ENCODE measurements around the gene KLHL2. TPM values are rescaled to one million over a fixed set of nuclear protein-coding genes. Genes with fewer than 3 reads are reported as not detected.

Gene KLHL2
- total and polyA plus RNA-seq, 2 donors (not counting 3 experiments of a cell fraction or from before 2014, with no cell fraction given), result 9.9 to 22.1 TPM

DNA sequence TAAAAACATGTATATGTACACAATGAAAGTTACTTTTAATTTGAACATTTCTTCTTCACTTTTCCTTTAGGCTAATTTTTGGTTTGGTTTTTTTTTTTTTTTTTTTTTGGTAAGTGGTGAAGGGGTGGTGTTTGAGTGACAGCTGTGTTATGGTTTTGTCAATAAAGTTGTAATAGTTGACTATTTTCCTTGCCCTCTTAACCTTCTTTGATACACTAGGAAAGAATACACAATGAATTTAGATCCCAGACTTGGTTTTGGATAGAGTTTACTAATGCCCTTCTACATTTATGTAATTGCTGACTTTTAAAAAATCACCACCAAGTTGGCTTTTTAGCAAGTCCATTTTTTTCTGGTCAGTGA lies 82.0 kb downstream of the KLHL2 start:
- intact Hi-C loops (cut with micrococcal nuclease), result no loop called here
- DNase-seq (ENCODE audit: low read depth, low spot score), result no peak
- ChIA-PET CTCF (interaction anchor here (1.0 kb wide), 1 partner anchor 158 kb away, joined by 3 read pairs; no protein-coding TSS in a partner anchor), POLR2A (no interaction called here)
- Histone ChIP-seq H3K9me3 (replicated peaks; ENCODE audit: control insufficient read depth, insufficient read depth, low read length) (no peaks in the 10 kb centered on the region), H3K4me3 (replicated peaks in 1 of 3; ENCODE audit: insufficient read depth in 1 of 3, low read depth in 1 of 3, low read length in 3 of 3) (no peak overlapping the region), H3K9ac (replicated peaks; ENCODE audit: extremely low read depth, insufficient read depth, low read length) (no peak overlapping the region), H3K4me1 (ENCODE audit: control insufficient read depth, extremely low read depth, insufficient read depth, low read length) (no peaks in the 10 kb centered on the region), H4K20me1 (replicated peaks; ENCODE audit: control insufficient read depth, extremely low read depth, insufficient read depth, low read length) (no peaks in the 10 kb centered on the region), H3K4me2 (ENCODE audit: insufficient read depth, low read length) (no peak overlapping the region), H3K27ac (ENCODE audit: insufficient read depth, low read depth, low read length) (no peak overlapping the region), H2AFZ (ENCODE audit: low read depth, low read length) (no peak overlapping the region), H3K27me3 (ENCODE audit: control insufficient read depth in 2 of 2, insufficient read depth in 2 of 2, low read length in 2 of 2) (no peaks in the 10 kb centered on the region), H3K9me1 (replicated peaks; ENCODE audit: control insufficient read depth, extremely low read depth, insufficient read depth, low read length) (no peaks in the 10 kb centered on the region), H3K36me3 (ENCODE audit: control insufficient read depth in 2 of 2, extremely low read depth in 1 of 2, insufficient read depth in 2 of 2, low read length in 2 of 2) (no peaks in the 10 kb centered on the region), H3K79me2 (ENCODE audit: control insufficient read depth, insufficient read depth, low read length) (peaks cover 2% of the 10 kb centered on the region)
- dilution Hi-C loops (cut with MboI; ENCODE audit: extremely low pct_ligation_motif_present, low sequenced_read_pairs), result no loop called here
- no TSS peak for BruUV-seq (replicated peaks)
- FAIRE-seq, result no peak
- no peak for TF ChIP-seq POLR2A (IDR thresholded peaks at IDR 0.05; ENCODE audit: low read depth, low read length)
- TF ChIP-seq MYC (IDR thresholded peaks at IDR 0.05; ENCODE audit: low read depth, low read length), result no peak

DNA sequence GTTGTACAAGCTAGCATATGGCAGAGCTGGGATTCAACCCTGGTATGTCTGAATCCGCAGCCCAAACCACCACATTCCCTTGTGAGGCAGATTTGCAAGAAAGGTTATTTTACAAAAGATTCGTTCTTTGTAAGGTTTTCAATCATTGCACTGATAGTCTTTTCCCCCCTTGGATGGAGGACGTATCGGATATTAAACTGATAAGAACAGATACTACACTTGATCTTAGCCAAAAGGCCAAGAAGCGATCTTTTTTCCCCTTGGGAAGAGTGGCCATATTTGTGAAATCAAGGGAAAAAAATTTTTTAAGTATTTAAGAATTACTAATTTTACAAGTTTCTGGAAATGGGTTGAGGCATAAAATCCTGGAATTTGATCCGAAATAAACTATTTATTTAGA lies 85.7 kb downstream of the KLHL2 start:
- ChIA-PET POLR2A (no interaction called here), CTCF (interaction anchor here (1.4 kb wide), 1 partner anchor 13 kb away, joined by 3 read pairs; no protein-coding TSS in a partner anchor)
- intact Hi-C loops (cut with micrococcal nuclease) (no loop called here), dilution Hi-C loops (cut with MboI; ENCODE audit: extremely low pct_ligation_motif_present, low sequenced_read_pairs) (no loop called here)
- Histone ChIP-seq H3K36me3 (ENCODE audit: control insufficient read depth in 2 of 2, extremely low read depth in 1 of 2, insufficient read depth in 2 of 2, low read length in 2 of 2) (peaks cover 0 to 2% of the 10 kb centered on the region in 2 experiments), H3K4me3 (replicated peaks in 1 of 3; ENCODE audit: insufficient read depth in 1 of 3, low read depth in 1 of 3, low read length in 3 of 3) (no peak overlapping the region), H3K4me1 (ENCODE audit: control insufficient read depth, extremely low read depth, insufficient read depth, low read length) (no peaks in the 10 kb centered on the region), H3K9me3 (replicated peaks; ENCODE audit: control insufficient read depth, insufficient read depth, low read length) (no peaks in the 10 kb centered on the region), H3K9me1 (replicated peaks; ENCODE audit: control insufficient read depth, extremely low read depth, insufficient read depth, low read length) (no peaks in the 10 kb centered on the region), H2AFZ (ENCODE audit: low read depth, low read length) (no peak overlapping the region), H3K27ac (ENCODE audit: insufficient read depth, low read depth, low read length) (no peak overlapping the region), H3K9ac (replicated peaks; ENCODE audit: extremely low read depth, insufficient read depth, low read length) (no peak overlapping the region), H3K4me2 (ENCODE audit: insufficient read depth, low read length) (no peak overlapping the region), H3K79me2 (ENCODE audit: control insufficient read depth, insufficient read depth, low read length) (peaks cover 2% of the 10 kb centered on the region), H3K27me3 (ENCODE audit: control insufficient read depth in 2 of 2, insufficient read depth in 2 of 2, low read length in 2 of 2) (no peaks in the 10 kb centered on the region), H4K20me1 (replicated peaks; ENCODE audit: control insufficient read depth, extremely low read depth, insufficient read depth, low read length) (no peaks in the 10 kb centered on the region)
- DNase-seq (ENCODE audit: low read depth, low spot score) (no peak), FAIRE-seq (no peak)
- BruUV-seq (replicated peaks), result no TSS peak
- TF ChIP-seq, protein P1, sequence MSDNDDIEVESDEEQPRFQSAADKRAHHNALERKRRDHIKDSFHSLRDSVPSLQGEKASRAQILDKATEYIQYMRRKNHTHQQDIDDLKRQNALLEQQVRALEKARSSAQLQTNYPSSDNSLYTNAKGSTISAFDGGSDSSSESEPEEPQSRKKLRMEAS (IDR thresholded peaks at IDR 0.05; ENCODE audit: insufficient read depth, insufficient read length), result no peak
- TF ChIP-seq GATA2 (IDR thresholded peaks at IDR 0.05; ENCODE audit: insufficient read depth, insufficient read length, low read depth, low read length), result no peak
- TF ChIP-seq, protein P2, sequence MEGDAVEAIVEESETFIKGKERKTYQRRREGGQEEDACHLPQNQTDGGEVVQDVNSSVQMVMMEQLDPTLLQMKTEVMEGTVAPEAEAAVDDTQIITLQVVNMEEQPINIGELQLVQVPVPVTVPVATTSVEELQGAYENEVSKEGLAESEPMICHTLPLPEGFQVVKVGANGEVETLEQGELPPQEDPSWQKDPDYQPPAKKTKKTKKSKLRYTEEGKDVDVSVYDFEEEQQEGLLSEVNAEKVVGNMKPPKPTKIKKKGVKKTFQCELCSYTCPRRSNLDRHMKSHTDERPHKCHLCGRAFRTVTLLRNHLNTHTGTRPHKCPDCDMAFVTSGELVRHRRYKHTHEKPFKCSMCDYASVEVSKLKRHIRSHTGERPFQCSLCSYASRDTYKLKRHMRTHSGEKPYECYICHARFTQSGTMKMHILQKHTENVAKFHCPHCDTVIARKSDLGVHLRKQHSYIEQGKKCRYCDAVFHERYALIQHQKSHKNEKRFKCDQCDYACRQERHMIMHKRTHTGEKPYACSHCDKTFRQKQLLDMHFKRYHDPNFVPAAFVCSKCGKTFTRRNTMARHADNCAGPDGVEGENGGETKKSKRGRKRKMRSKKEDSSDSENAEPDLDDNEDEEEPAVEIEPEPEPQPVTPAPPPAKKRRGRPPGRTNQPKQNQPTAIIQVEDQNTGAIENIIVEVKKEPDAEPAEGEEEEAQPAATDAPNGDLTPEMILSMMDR (IDR thresholded peaks at IDR 0.05; ENCODE audit: extremely low read depth in 1 of 2, insufficient read depth in 1 of 2, low read depth in 1 of 2, low read length in 2 of 2), result no peak
- TF ChIP-seq POLR2AphosphoS5 (IDR thresholded peaks at IDR 0.05; ENCODE audit: insufficient read depth, low read depth, low read length), result no peak
- no peak for TF ChIP-seq MYC (IDR thresholded peaks at IDR 0.05; ENCODE audit: low read depth, low read length)
- TF ChIP-seq POLR2A (IDR thresholded peaks at IDR 0.05; ENCODE audit: low read depth, low read length), result no peak
- TF ChIP-seq JUN (IDR thresholded peaks at IDR 0.05; ENCODE audit: borderline replicate concordance, insufficient read depth, insufficient read length, low read depth), result no peak
- no peak for TF ChIP-seq FOS (IDR thresholded peaks at IDR 0.05; ENCODE audit: borderline replicate concordance, insufficient read depth, low read length)
- TF ChIP-seq EZH2 (IDR thresholded peaks at IDR 0.05; ENCODE audit: borderline replicate concordance, low read depth, low read length, severe bottlenecking), result no peak

Data from endothelial cell of umbilical vein (primary cell).